PC-9 (cell line): ENCODE data around the gene HAUS6. TPM values are rescaled to one million over a fixed set of nuclear protein-coding genes. Genes with fewer than 3 reads are reported as not detected.

Experiments
- BruUV-seq: library from RNA; stranded (reverse); fragments of 400-500 nt; replicated peaks from 2 replicates; lab custom pipeline; 2021; lab: Mats Ljungman, UMichigan
- CTCF ChIA-PET: fragments of 300-600 bp; sonication (Branson Sonifier 250); formaldehyde crosslinking; loops from one replicate; lab custom pipeline; 2022; ENCODE audit warnings: antibody characterized with exemption; lab: Charles Lee
- POLR2A ChIA-PET: fragments of 300-600 bp; sonication (Branson Sonifier 250); formaldehyde crosslinking; loops from one replicate; lab custom pipeline; 2022; ENCODE audit warnings: antibody characterized with exemption; ENCODE audit not compliant: unreplicated experiment; lab: Charles Lee
- DNase-seq, 2 experiments: peaks; one replicate each; pipeline versions ENCODE4 v3.0.0 to v3.0.0-alpha.2; 2015 to 2022; ENCODE audit warnings: mixed read lengths in 1 of 2
- H2AFZ ChIP-seq: fragments of 200-600 bp; sonication (generic); 2 replicates; pipeline ENCODE4 v1.8.1; 2017; ENCODE audit warnings: antibody characterized with exemption
- H3F3A ChIP-seq: fragments of 200-600 bp; sonication (generic); 2 replicates; pipeline ENCODE4 v1.8.1; 2017; ENCODE audit warnings: antibody characterized with exemption, mild to moderate bottlenecking, low read depth; ENCODE audit not compliant: insufficient read depth
- H3K27ac ChIP-seq: fragments of 200-600 bp; sonication (generic); 2 replicates; pipeline ENCODE4 v1.6.1; 2016; ENCODE audit warnings: mixed run types
- H3K27me3 ChIP-seq: fragments of 200-600 bp; sonication (generic); 2 replicates; pipeline ENCODE4 v1.6.1; 2016; ENCODE audit warnings: low read depth, mixed run types; ENCODE audit not compliant: insufficient read depth
- H3K36me3 ChIP-seq: fragments of 200-600 bp; sonication (generic); 2 replicates; pipeline ENCODE4 v1.6.1; 2016; ENCODE audit warnings: low read depth, mixed run types
- H3K4me1 ChIP-seq: fragments of 200-600 bp; sonication (generic); replicated peaks from 2 replicates; pipeline ENCODE4 v1.6.1; 2016; ENCODE audit warnings: mixed run types; ENCODE audit not compliant: insufficient read depth
- H3K4me2 ChIP-seq: fragments of 200-600 bp; sonication (generic); 2 replicates; pipeline ENCODE4 v1.6.1; 2017; ENCODE audit warnings: mixed run types
- H3K4me3 ChIP-seq: fragments of 200-600 bp; sonication (generic); 2 replicates; pipeline ENCODE4 v1.6.1; 2016; ENCODE audit warnings: mixed run types
- H3K79me2 ChIP-seq: fragments of 200-600 bp; sonication (generic); 2 replicates; pipeline ENCODE4 v1.6.1; 2017; ENCODE audit warnings: low read depth, mixed run types
- H3K9me2 ChIP-seq: fragments of 200-600 bp; sonication (generic); 2 replicates; pipeline ENCODE4 v1.8.1; 2017; ENCODE audit warnings: mild to moderate bottlenecking; ENCODE audit not compliant: insufficient read depth
- H3K9me3 ChIP-seq: fragments of 200-600 bp; sonication (generic); 2 replicates; pipeline ENCODE4 v1.8.1; 2016; ENCODE audit warnings: low read depth; ENCODE audit not compliant: insufficient read depth
- H4K20me1 ChIP-seq: fragments of 200-600 bp; sonication (generic); 2 replicates; pipeline ENCODE4 v1.8.1; 2017; ENCODE audit not compliant: insufficient read depth
- EZH2 ChIP-seq: fragments of 200-600 bp; sonication (generic); IDR thresholded peaks from 2 replicates; pipeline ENCODE4 v1.8.0; 2017; ENCODE audit warnings: antibody characterized with exemption, low read depth
- intact Hi-C: fragments of 100-400 bp; cut with micrococcal nuclease; formaldehyde crosslinking; loops from one replicate; pipeline ENCODE4 v1.10.0; 2022; ENCODE audit not compliant: unreplicated experiment
- total RNA-seq: library from RNA; stranded (reverse); gene quantifications from 2 replicates; pipeline ENCODE4 v1.2.3, GENCODE V29; 2021
- TF ChIP-seq, protein P1 (sequence below): fragments of 200-600 bp; sonication (generic); conservative IDR thresholded peaks from 2 replicates; pipeline ENCODE4 v1.6.1; 2017; ENCODE audit warnings: mixed run types, antibody characterized with exemption, mild to moderate bottlenecking, moderate library complexity

The HAUS6 gene
- total RNA-seq, 1 experiment from 2014 or later: 19.1 TPM

DNA sequence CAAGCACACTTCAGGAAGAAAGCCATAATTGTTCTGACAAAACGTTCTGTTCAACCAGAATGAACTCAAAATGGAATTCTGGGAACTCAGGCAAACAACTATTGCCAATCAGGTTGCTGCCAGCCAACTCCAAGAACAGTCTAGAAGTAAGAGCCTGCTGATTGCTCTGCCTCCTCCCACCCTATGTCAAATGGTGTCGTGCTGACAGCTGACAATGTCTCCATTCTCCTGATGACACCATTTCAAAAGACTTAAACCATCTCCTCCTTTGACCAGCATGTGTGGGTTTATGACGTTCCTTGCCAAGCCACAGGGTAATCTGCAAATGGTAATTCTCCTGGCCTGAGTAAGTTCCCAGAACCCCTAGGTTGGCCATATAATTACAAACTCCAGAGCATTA is 46.5 kb upstream of the HAUS6 start:
- Histone ChIP-seq H3K27me3 (no peaks in the 10 kb centered on the region), H3K4me3 (no peak overlapping the region), H3K9me2 (no peaks in the 10 kb centered on the region), H3K4me2 (no peak overlapping the region), H3K4me1 (no peaks in the 10 kb centered on the region), H3K36me3 (no peaks in the 10 kb centered on the region), H3F3A (no peaks in the 10 kb centered on the region), H3K27ac (no peak overlapping the region), H4K20me1 (no peaks in the 10 kb centered on the region), H3K9me3 (no peaks in the 10 kb centered on the region), H2AFZ (no peak overlapping the region), H3K79me2 (no peaks in the 10 kb centered on the region)
- POLR2A ChIA-PET: no interaction called here
- TF ChIP-seq, protein P1, sequence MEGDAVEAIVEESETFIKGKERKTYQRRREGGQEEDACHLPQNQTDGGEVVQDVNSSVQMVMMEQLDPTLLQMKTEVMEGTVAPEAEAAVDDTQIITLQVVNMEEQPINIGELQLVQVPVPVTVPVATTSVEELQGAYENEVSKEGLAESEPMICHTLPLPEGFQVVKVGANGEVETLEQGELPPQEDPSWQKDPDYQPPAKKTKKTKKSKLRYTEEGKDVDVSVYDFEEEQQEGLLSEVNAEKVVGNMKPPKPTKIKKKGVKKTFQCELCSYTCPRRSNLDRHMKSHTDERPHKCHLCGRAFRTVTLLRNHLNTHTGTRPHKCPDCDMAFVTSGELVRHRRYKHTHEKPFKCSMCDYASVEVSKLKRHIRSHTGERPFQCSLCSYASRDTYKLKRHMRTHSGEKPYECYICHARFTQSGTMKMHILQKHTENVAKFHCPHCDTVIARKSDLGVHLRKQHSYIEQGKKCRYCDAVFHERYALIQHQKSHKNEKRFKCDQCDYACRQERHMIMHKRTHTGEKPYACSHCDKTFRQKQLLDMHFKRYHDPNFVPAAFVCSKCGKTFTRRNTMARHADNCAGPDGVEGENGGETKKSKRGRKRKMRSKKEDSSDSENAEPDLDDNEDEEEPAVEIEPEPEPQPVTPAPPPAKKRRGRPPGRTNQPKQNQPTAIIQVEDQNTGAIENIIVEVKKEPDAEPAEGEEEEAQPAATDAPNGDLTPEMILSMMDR: no peak
- TF ChIP-seq EZH2: no peak
- intact Hi-C loops: no loop called here
- CTCF ChIA-PET: no interaction called here
- BruUV-seq: no TSS peak
- DNase-seq: no peak

DNA sequence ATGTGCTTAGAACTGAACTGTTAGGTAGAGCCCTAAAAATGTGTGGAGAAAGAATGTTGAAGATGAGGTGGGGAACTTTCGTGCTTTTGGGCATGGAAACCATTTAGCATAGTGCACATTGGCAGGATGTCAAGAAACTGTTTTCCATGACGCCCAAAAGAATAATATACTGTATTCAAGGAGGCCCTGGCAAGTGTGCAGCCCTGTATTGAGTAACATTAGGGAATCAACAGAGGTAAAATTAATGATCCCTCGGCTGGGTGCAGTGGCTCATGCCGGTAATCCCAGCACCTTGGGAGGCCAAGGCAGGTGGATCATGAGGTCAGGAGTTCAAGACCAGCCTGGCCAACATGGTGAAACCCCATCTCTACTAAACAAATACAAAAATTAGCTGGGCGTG is 45.5 kb upstream of the HAUS6 start:
- no peak overlapping the region for H3K27ac ChIP-seq
- no peaks in the 10 kb centered on the region for H3K9me2 ChIP-seq
- CTCF ChIA-PET: no interaction called here
- no peaks in the 10 kb centered on the region for H3K9me3 ChIP-seq
- H3K79me2 ChIP-seq: no peaks in the 10 kb centered on the region
- no peak overlapping the region for H3K4me3 ChIP-seq
- H3K27me3 ChIP-seq: no peaks in the 10 kb centered on the region
- DNase-seq: no peak
- H3F3A ChIP-seq: no peaks in the 10 kb centered on the region
- no peak overlapping the region for H3K4me2 ChIP-seq
- intact Hi-C loops: no loop called here
- BruUV-seq: no TSS peak
- no peaks in the 10 kb centered on the region for H3K36me3 ChIP-seq
- POLR2A ChIA-PET: no interaction called here
- H3K4me1 ChIP-seq: no peaks in the 10 kb centered on the region
- H2AFZ ChIP-seq: no peak overlapping the region
- no peak for TF ChIP-seq EZH2
- TF ChIP-seq, protein P1: no peak
- no peaks in the 10 kb centered on the region for H4K20me1 ChIP-seq

DNA sequence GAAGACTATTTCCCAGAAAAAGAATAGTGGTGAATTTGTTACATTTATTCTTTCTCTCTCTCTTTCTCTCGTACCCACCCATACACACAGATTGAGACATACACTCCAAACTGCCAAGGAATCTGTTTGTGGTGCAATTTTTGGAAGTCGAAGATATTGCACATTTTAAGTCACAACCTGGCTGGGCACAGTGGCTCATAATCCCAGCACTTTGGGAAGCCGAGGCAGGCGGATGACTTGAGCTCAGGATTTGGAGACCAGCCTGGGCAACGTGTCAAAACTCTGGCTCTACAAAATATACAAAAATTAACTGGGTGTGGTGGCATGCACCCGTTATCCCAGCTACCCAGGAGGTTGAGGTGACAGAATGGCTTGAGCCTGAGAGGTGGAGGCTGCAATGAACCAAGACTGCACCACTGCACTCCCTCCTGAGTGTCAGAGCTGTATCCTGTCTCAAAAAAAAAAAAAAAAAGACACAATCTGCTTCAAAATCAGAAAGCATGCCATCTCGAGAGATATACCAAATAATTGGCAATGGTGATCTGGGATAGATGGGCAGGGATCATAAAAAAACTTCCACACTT is 43.8 kb upstream of the HAUS6 start:
- intact Hi-C loops: no loop called here
- Histone ChIP-seq H3K79me2 (no peaks in the 10 kb centered on the region), H3F3A (no peaks in the 10 kb centered on the region), H3K4me3 (no peak overlapping the region), H3K9me3 (no peaks in the 10 kb centered on the region), H3K36me3 (no peaks in the 10 kb centered on the region), H3K4me2 (no peak overlapping the region), H3K27ac (no peak overlapping the region), H2AFZ (no peak overlapping the region), H3K27me3 (no peaks in the 10 kb centered on the region), H4K20me1 (no peaks in the 10 kb centered on the region), H3K9me2 (no peaks in the 10 kb centered on the region), H3K4me1 (no peaks in the 10 kb centered on the region)
- ChIA-PET CTCF (no interaction called here), POLR2A (no interaction called here)
- BruUV-seq: no TSS peak
- TF ChIP-seq, protein P1: no peak
- no peak for TF ChIP-seq EZH2
- DNase-seq: no peak
